GM21737 (cell line): ENCODE data around the gene NUDT1.
"Not testable (repeated sequence)": the region's sequence is repeated elsewhere in the genome, so short reads cannot be mapped to it uniquely, and the experiment has no call there.

ENCODE experiments used
- ATAC-seq: cut with Tn5 transposase; IDR thresholded peaks from one replicate; pipeline ENCODE4 v1.9.1; 2021; ENCODE audit warnings: mild to moderate bottlenecking, moderate library complexity; ENCODE audit not compliant: unreplicated experiment

The NUDT1 gene

GRCh38 chr7:2264158-2264557, 22.1 kb downstream of the NUDT1 start:
- no peak for ATAC-seq

DNA sequence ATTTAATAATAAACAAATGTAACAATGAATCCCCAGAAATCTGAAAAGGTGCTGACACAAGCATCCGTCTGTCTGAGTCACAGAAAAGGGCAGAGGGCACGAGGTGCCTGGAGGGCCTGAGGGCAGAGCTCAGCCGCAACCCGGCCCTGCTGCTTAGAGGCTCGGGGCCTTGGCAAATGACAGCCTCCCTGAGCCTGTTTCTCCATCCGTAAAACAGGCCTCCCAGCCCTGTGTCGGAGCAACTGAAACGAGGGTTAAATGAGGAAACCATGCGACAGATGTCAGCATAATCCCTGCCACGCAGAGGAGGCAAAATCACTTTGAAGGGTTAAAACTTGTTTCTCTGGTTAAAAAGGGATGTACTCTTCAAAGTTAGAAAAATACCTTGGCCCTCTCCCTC, 24.9 kb downstream of the NUDT1 start:
- ATAC-seq = no peak

DNA sequence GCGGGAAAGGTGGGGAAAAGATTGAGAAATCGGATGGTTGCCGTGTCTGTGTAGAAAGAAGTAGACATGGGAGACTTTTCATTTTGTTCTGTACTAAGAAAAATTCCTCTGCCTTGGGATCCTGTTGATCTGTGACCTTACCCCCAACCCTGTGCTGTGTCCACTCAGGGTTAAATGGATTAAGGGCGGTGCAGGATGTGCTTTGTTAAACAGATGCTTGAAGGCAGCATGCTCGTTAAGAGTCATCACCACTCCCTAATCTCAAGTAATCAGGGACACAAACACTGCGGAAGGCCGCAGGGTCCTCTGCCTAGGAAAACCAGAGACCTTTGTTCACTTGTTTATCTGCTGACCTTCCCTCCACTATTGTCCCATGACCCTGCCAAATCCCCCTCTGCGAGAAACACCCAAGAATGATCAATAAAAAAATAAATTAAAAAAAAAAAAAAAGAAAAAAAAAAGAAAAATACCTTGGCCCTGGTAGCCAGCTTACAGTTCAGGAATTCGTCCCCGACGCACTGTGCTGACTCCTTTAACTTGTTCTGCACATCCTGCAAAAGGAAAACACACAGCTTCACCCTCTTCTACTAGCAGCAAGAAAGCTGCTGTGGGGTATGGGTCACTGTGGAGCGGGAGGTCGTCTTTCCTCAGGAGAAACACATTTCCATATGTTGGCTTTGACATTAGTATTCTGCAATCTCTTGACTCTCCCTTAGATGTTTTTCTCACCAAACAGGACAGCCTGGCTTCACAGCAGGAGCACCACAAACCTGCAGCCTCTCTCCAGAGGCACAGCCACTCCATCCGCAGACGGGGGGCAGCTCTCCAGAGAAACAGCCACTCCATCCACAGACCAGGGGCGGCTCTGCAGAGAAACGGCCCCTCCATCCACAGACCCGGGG, 27.3 kb downstream of the NUDT1 start:
- ATAC-seq = not testable (repeated sequence)

- ATAC-seq = no peak
These were observed 28.0 kb downstream of the NUDT1 start for GRCh38 chr7:2269991-2270460.

DNA sequence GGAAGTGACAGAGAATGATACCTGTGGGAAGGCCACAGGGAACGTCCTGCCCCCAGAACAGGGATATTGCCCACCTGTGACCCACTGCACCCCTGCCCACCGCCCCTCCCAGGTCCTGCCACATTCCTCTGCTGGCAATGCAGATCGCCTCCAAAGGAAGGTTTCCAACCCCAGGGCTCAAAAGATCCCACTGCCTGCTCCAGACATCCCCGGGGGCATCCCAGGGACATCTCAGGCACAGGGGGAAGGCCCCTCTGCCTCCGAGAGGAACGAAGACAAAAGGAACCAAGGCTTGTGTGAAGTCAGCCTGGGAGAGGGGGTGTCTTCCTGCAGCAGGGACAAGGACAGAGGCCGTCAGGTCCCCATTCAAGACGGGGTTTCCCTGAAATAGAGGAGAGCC, 28.5 kb downstream of the NUDT1 start:
- no peak for ATAC-seq

DNA sequence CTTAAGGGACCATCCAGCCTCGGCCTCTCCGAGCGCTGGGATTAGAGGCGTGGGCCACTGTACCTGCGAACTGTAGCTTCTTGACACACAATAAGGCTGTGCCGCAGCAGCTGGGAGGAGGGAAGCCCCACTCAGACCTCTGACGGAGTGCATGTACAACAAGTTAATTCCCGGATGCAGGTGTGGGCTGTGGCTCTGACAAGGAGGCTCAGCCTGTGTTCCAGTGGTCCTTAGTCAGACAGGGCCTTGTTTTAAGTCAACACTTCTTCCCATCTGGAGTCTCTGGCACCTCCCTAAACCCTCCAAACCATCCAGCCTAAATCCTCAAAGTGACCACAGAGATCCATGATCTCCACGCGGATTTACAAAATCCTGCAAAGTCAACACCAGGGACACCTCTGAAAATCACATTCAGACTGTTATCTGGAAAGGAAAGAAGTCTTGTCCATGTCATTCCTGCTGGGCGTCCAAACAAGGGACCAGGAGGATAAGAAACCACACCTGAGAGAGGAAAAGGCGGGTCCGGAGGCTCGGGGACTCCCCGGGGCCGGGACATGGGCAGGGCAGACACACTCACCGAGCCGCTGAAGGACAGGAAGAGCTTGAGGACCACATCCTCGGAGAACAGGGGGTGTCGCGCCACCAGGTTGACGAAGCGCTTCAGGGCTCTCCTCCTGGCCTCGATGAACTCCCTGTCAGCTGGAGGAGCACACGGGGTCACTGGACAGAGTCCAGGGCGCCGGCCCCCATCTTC, 29.4 kb downstream of the NUDT1 start:
- ATAC-seq = no peak

DNA sequence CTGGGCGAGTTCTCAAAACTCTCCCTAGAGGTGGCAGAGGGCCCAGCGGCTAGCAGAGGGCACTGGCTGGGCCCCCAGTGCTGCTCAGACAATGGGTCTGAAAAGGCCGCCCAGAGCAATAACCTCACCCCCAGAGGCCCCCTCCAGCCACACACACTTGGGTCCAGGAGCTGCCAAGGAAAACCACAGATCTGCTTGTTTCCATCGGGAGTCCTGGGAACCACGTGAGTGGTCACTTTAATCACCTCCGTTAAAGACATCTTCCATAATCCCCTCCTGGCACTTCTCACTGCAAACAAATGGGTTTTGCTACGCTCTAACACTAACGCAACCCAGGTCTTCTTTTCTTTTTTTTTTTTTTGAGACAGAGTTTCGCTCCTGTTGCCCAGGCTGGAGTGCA, 30.0 kb downstream of the NUDT1 start:
- ATAC-seq = no peak

DNA sequence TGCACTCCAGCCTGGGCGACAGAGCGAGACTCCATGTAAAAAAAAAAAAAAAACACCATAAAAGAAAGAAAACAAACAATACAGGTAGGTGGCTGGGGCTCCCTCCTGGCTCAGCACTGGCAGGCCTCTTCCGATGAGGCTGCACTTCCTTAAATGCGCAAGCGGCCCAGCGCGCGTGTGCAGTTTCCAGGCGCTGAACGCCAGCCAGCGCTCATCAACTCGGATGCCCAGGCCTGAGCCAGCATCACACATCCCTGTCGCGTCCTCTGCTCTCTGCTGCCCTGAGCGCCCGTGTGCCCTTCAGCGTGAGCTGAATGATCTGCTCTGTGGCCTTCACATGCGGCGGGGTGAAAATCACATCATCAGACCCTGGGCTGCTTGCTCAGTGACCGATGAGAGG, 31.8 kb downstream of the NUDT1 start:
- no peak for ATAC-seq

- no peak for ATAC-seq
These were observed 32.6 kb downstream of the NUDT1 start for GRCh38 chr7:2274666-2275065.

- ATAC-seq = no peak
These were observed 33.1 kb downstream of the NUDT1 start for GRCh38 chr7:2275101-2275500.

DNA sequence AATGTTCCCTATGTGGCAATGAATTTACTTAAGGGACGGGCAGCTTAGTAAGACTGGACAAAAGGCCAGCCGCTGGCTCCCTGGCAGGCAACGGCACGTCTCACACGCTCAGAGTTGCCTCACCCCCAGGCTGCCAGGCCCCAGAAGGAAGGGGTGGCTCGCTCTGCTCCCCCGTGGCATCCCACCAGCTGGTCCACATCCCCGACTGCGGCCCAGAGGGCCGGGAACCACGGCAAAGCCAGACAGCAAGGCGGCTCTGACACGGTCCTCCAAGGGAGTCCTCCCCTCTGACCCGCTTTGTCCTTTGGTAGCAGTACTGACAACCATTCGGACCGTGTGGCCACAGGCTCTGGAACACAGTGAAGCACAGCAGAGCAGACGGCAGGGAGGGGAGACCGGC, 34.1 kb downstream of the NUDT1 start:
- no peak for ATAC-seq

GRCh38 chr7:2278026-2278425, 36.0 kb downstream of the NUDT1 start:
- ATAC-seq = no peak

GRCh38 chr7:2279896-2280295, 37.9 kb downstream of the NUDT1 start:
- no peak for ATAC-seq

GRCh38 chr7:2280424-2280823, 38.4 kb downstream of the NUDT1 start:
- ATAC-seq = no peak

DNA sequence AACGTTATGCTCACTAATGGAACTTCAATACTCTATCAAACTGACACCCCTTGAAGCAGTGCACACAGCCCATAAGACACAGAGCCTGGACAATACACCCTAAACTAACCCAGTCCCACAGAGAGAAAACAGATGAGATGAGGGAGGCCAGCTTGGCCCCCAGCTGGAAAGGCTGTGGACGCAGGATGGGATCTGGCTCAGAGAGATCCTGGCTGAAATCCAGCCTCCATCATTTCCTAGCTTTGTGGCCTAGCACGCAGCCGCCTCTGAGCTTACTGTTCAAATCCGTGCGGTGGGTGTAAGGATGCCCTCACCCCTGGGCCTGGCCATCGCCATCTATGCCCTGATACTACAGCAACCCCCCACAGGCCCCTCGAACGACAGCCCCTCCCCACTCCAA, 39.5 kb downstream of the NUDT1 start:
- no peak for ATAC-seq

DNA sequence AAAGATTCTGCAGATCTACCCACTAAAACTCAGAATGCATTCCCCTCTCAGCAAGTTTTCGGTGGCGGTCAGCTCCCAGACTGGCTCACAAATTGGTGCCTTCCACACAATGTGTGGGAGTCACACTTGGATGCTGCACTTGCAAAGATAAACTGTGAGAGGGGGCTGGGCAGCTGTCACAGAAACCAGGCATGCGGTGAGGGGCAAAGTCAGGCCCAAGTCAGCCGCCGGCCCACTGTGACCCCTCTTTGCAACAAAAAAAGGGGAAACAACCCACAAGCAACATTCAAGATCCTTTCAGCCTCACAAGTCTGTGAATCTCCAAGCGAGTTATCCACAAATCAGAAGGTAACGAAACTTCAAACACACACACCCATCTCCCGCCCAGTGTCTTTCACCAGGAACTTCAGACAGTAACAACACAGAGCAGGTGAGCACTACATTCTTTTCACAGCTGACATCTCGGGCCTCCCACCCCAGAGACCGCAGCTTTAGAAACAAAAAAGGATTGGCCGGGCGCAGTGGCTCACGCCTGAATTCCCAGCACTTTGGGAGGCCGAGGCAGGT, 40.2 kb downstream of the NUDT1 start:
- ATAC-seq = no peak

- no peak for ATAC-seq
These were observed 41.0 kb downstream of the NUDT1 start for GRCh38 chr7:2283074-2283473.

- ATAC-seq = no peak
These were observed 45.7 kb downstream of the NUDT1 start for GRCh38 chr7:2287745-2288144.

GRCh38 chr7:2288503-2288902, 46.5 kb downstream of the NUDT1 start:
- ATAC-seq = peak; percentile 79

DNA sequence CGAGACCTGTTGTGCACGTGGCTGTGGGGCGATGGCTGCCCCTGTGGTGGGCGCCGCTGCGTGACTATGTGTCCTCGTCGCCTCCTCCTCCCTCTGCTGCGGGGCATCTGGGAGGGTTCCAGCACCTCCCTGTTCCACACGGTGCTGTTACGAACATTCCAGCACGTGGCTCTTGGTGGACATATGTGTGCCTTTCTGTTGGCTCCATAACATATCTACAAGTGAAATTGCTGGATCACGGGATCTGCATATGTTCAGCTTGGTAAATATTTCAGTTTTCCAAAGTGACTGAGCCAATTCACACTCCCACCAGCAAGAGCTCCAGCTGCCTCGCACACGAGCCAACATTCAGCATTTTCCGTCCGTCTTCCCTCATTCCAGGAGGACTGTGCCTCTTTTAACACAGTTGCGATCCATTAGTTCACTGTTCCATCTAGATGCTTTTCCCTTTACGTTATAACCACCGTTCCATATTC, 47.1 kb downstream of the NUDT1 start:
- no peak for ATAC-seq

DNA sequence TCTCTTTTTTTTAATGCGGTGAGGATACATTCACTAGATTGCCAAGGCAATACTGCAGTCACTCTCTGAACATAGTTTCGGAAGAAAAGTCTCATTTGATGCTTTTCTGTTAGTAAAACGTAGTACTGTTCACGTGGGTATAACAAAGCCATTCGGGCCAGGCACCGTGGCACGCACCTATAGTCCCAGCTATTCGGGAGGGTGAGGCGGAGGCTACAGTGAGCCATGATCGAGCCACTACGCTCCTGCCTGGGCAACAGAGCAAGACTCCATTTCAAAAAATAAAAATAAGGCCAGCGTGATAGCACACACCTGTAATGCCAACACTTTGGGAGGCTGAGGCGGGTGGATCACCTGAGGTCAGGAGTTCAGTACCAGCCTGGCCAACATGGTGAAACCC, 47.6 kb downstream of the NUDT1 start:
- no peak for ATAC-seq

DNA sequence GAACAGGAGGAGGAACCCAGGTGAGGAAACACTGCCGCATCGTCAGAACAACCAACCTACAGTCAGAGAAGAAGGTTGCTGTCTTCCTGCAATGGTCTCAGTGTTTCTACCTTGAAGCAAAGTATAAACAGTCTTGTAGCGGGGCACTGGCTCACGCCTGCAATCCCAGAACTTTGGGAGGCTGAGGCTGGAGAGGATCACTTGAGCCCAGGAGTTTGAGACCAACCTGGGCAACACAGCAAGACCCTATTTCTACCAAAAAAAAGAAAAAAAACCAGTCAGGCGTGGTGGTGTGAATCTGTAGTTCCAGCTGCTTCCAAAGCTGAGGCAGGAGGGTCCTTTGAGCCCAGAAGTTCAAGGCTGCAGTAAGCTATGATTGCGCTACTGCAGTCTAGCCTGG, 48.9 kb downstream of the NUDT1 start:
- no peak for ATAC-seq
